Measurements from ENCODE around the gene EXOSC2. TPM values are rescaled to one million over a fixed set of nuclear protein-coding genes. Genes with fewer than 3 reads are reported as not detected.

Gene EXOSC2
- 10 to 100 TPM; 77.3 to 80.5 TPM for total RNA-seq

- intact Hi-C loops (cut with micrococcal nuclease): loop anchor here (1.0 to 10.0 kb wide), 3 partner anchors 19 to 1661 kb away; partner anchors contain the start of gene SETX
- H3K9me3 Mint-ChIP-seq: no peaks in the 10 kb centered on the region
- peak; percentile 99 for DNase-seq
- peak within 1 kb of the TSS; percentile 90 for H3K4me3 Mint-ChIP-seq
- ChIA-PET CTCF (interaction anchor here (0.6 to 4.8 kb wide), 13 partner anchors 8 to 579 kb away, joined by 3 to 45 read pairs (median 5); no protein-coding TSS in a partner anchor), POLR2A (interaction anchor here (1.1 to 1.7 kb wide), 6 partner anchors 9 to 143 kb away, joined by 3 to 10 read pairs (median 6); no protein-coding TSS in a partner anchor)
- no peaks in the 10 kb centered on the region for H3K27me3 Mint-ChIP-seq
- peaks cover 47% of the 10 kb centered on the region for H3K4me1 Mint-ChIP-seq (ENCODE audit: low read depth)
- peaks cover 32% of the 10 kb centered on the region for H3K36me3 Mint-ChIP-seq
- H3K27ac Mint-ChIP-seq: peak within 1 kb of the TSS; percentile 86
Measured at GRCh38 chr9:130693426-130694191, at the start of gene EXOSC2. EXOSC2 (plus strand) TSS chr9:130693780; CDS start chr9:130693792, 12 bp downstream.

GRCh38 chr9:130651221-130651620, 42.4 kb upstream of the EXOSC2 start:
- intact Hi-C loops (cut with micrococcal nuclease): no loop called here
- peaks cover 6% of the 10 kb centered on the region for H3K9me3 Mint-ChIP-seq
- H3K27me3 Mint-ChIP-seq: peaks cover 15% of the 10 kb centered on the region
- ChIA-PET CTCF (no interaction called here), POLR2A (no interaction called here)
- no peak overlapping the region for H3K4me3 Mint-ChIP-seq
- H3K36me3 Mint-ChIP-seq: no peaks in the 10 kb centered on the region
- H3K4me1 Mint-ChIP-seq (ENCODE audit: low read depth): no peaks in the 10 kb centered on the region
- no peak for DNase-seq
- H3K27ac Mint-ChIP-seq: no peak overlapping the region

GRCh38 chr9:130651752-130652151, 41.8 kb upstream of the EXOSC2 start:
- H3K27ac Mint-ChIP-seq: no peak overlapping the region
- ChIA-PET CTCF (no interaction called here), POLR2A (no interaction called here)
- no peaks in the 10 kb centered on the region for H3K36me3 Mint-ChIP-seq
- DNase-seq: no peak
- H3K27me3 Mint-ChIP-seq: peaks cover 17% of the 10 kb centered on the region
- H3K4me1 Mint-ChIP-seq (ENCODE audit: low read depth): no peaks in the 10 kb centered on the region
- no peak overlapping the region for H3K4me3 Mint-ChIP-seq
- intact Hi-C loops (cut with micrococcal nuclease): no loop called here
- peaks cover 4% of the 10 kb centered on the region for H3K9me3 Mint-ChIP-seq

- peaks cover 4% of the 10 kb centered on the region for H3K4me1 Mint-ChIP-seq (ENCODE audit: low read depth)
- intact Hi-C loops (cut with micrococcal nuclease): no loop called here
- no peaks in the 10 kb centered on the region for H3K36me3 Mint-ChIP-seq
- no peaks in the 10 kb centered on the region for H3K9me3 Mint-ChIP-seq
- CTCF ChIA-PET: interaction anchor here (1.0 kb wide), 1 partner anchor 28 kb away, joined by 3 read pairs; no protein-coding TSS in a partner anchor
- no peak for DNase-seq
- H3K27me3 Mint-ChIP-seq: peaks cover 36% of the 10 kb centered on the region
- no peak overlapping the region for H3K27ac Mint-ChIP-seq
- POLR2A ChIA-PET: interaction anchor here (0.8 kb wide), 1 partner anchor 9 kb away, joined by 3 read pairs; no protein-coding TSS in a partner anchor
- no peak overlapping the region for H3K4me3 Mint-ChIP-seq
Measured at GRCh38 chr9:130654879-130655278, 38.7 kb upstream of the EXOSC2 start.

- CTCF ChIA-PET: no interaction called here
- H3K27ac Mint-ChIP-seq: no peak overlapping the region
Measured at GRCh38 chr9:130658893-130659698, 34.5 kb upstream of the EXOSC2 start.

GRCh38 chr9:130659699-130660248, 33.8 kb upstream of the EXOSC2 start:
- H3K27me3 Mint-ChIP-seq: peaks cover 67% of the 10 kb centered on the region
- intact Hi-C loops (cut with micrococcal nuclease): no loop called here
- H3K9me3 Mint-ChIP-seq: no peaks in the 10 kb centered on the region
- H3K27ac Mint-ChIP-seq: no peak overlapping the region
- ChIA-PET POLR2A (no interaction called here), CTCF (no interaction called here)
- peaks cover 25% of the 10 kb centered on the region for H3K4me1 Mint-ChIP-seq (ENCODE audit: low read depth)
- H3K36me3 Mint-ChIP-seq: no peaks in the 10 kb centered on the region
- no peak overlapping the region for H3K4me3 Mint-ChIP-seq
- no peak for DNase-seq

More at GRCh38 chr9:130658893-130659698, 34.5 kb upstream of the EXOSC2 start:
- no peak for DNase-seq
- H3K4me3 Mint-ChIP-seq: no peak overlapping the region
- peaks cover 20% of the 10 kb centered on the region for H3K4me1 Mint-ChIP-seq (ENCODE audit: low read depth)
- no peaks in the 10 kb centered on the region for H3K9me3 Mint-ChIP-seq
- POLR2A ChIA-PET: no interaction called here
- no peaks in the 10 kb centered on the region for H3K36me3 Mint-ChIP-seq
- intact Hi-C loops (cut with micrococcal nuclease): no loop called here
- peaks cover 62% of the 10 kb centered on the region for H3K27me3 Mint-ChIP-seq

GRCh38 chr9:130660326-130660682, 33.3 kb upstream of the EXOSC2 start:
- intact Hi-C loops (cut with micrococcal nuclease): no loop called here
- Mint-ChIP-seq H3K27ac (no peak overlapping the region), H3K4me3 (no peak overlapping the region), H3K27me3 (peaks cover 65% of the 10 kb centered on the region), H3K36me3 (no peaks in the 10 kb centered on the region), H3K9me3 (no peaks in the 10 kb centered on the region), H3K4me1 (ENCODE audit: low read depth) (peaks cover 26% of the 10 kb centered on the region)
- ChIA-PET POLR2A (no interaction called here), CTCF (no interaction called here)
- DNase-seq: no peak

GRCh38 chr9:130660683-130661450, 32.7 kb upstream of the EXOSC2 start:
- CTCF ChIA-PET: no interaction called here
- intact Hi-C loops (cut with micrococcal nuclease): no loop called here
- Mint-ChIP-seq H3K27ac (no peak overlapping the region), H3K27me3 (peaks cover 66% of the 10 kb centered on the region), H3K9me3 (no peaks in the 10 kb centered on the region), H3K36me3 (no peaks in the 10 kb centered on the region), H3K4me3 (no peak overlapping the region), H3K4me1 (ENCODE audit: low read depth) (peaks cover 30% of the 10 kb centered on the region)
- POLR2A ChIA-PET: no interaction called here
- DNase-seq: no peak

GRCh38 chr9:130661451-130662098, 32.0 kb upstream of the EXOSC2 start:
- no peaks in the 10 kb centered on the region for H3K36me3 Mint-ChIP-seq
- H3K27me3 Mint-ChIP-seq: peaks cover 66% of the 10 kb centered on the region
- no peaks in the 10 kb centered on the region for H3K9me3 Mint-ChIP-seq
- no peak for DNase-seq
- peaks cover 32% of the 10 kb centered on the region for H3K4me1 Mint-ChIP-seq (ENCODE audit: low read depth)
- intact Hi-C loops (cut with micrococcal nuclease): no loop called here
- POLR2A ChIA-PET: no interaction called here
- no peak overlapping the region for H3K27ac Mint-ChIP-seq
- CTCF ChIA-PET: no interaction called here
- no peak overlapping the region for H3K4me3 Mint-ChIP-seq

- Mint-ChIP-seq H3K27me3 (peaks cover 65% of the 10 kb centered on the region), H3K27ac (peak overlapping the region; percentile 30), H3K9me3 (no peaks in the 10 kb centered on the region), H3K36me3 (no peaks in the 10 kb centered on the region), H3K4me3 (no peak overlapping the region), H3K4me1 (ENCODE audit: low read depth) (peaks cover 32% of the 10 kb centered on the region)
- intact Hi-C loops (cut with micrococcal nuclease): no loop called here
- DNase-seq: no peak
- ChIA-PET POLR2A (no interaction called here), CTCF (interaction anchor here (0.6 to 1.9 kb wide), 3 partner anchors 20 to 22 kb away, joined by 3 to 7 read pairs (median 4); no protein-coding TSS in a partner anchor)
Measured at GRCh38 chr9:130662099-130662969, 31.2 kb upstream of the EXOSC2 start.

- no peaks in the 10 kb centered on the region for H3K9me3 Mint-ChIP-seq
- H3K4me1 Mint-ChIP-seq (ENCODE audit: low read depth): peaks cover 32% of the 10 kb centered on the region
- H3K36me3 Mint-ChIP-seq: no peaks in the 10 kb centered on the region
- H3K4me3 Mint-ChIP-seq: peak overlapping the region; percentile 50
- CTCF ChIA-PET: interaction anchor here (1.0 to 1.9 kb wide), 2 partner anchors 20 to 21 kb away, joined by 3 to 7 read pairs; no protein-coding TSS in a partner anchor
- peaks cover 65% of the 10 kb centered on the region for H3K27me3 Mint-ChIP-seq
- DNase-seq: no peak
- intact Hi-C loops (cut with micrococcal nuclease): no loop called here
- H3K27ac Mint-ChIP-seq: peak overlapping the region; percentile 30
- POLR2A ChIA-PET: interaction anchor here (1.1 kb wide), 1 partner anchor 8 kb away, joined by 3 read pairs; no protein-coding TSS in a partner anchor
Measured at GRCh38 chr9:130662970-130663257, 30.7 kb upstream of the EXOSC2 start.

Measured in activated CD4-positive, alpha-beta memory T cell treated with anti-CD3 and anti-CD28 coated beads for 36 hours (primary cell).